CD14-positive monocyte (primary cell): Measurements from ENCODE around the gene CEP83. TPM values are rescaled to one million over a fixed set of nuclear protein-coding genes. Genes with fewer than 3 reads are reported as not detected.

Experiments
- DNase-seq, 3 donors: peaks; one replicate each; pipeline ENCODE4 v3.0.0-alpha.2; 2011 to 2022
- H2AFZ ChIP-seq: 2 replicates; pipeline ENCODE4 v1.6.0; 2012; ENCODE audit warnings: mild to moderate bottlenecking, low read depth, low read length, inconsistent platforms; ENCODE audit not compliant: insufficient read depth, poor library complexity, severe bottlenecking
- H3K27ac ChIP-seq, 2 donors: 1 replicate in 1 of 2; 2 replicates in 1 of 2; pipeline ENCODE4 v1.5.1; 2012 to 2013; ENCODE audit warnings: low read length in 2 of 2, control low read depth in 1 of 2, inconsistent platforms in 1 of 2, low read depth in 1 of 2, mild to moderate bottlenecking in 1 of 2
- H3K27me3 ChIP-seq, 2 donors: one replicate each; pipeline versions ENCODE4 v1.6.0 to v1.6.1; 2011 to 2013; ENCODE audit warnings: low read length in 2 of 2; ENCODE audit not compliant: control insufficient read depth in 2 of 2, insufficient read depth in 2 of 2
- H3K36me3 ChIP-seq, 2 donors: replicated peaks in 1 of 2; 1 replicate in 1 of 2; 2 replicates in 1 of 2; pipeline versions ENCODE4 v1.5.1 to v1.6.1; 2012 to 2013; ENCODE audit warnings: low read length in 2 of 2, control low read depth in 1 of 2, inconsistent platforms in 1 of 2, mild to moderate bottlenecking in 1 of 2; ENCODE audit not compliant: insufficient read depth in 2 of 2, control insufficient read depth in 1 of 2
- H3K4me1 ChIP-seq, 2 donors: 1 replicate in 1 of 2; 2 replicates in 1 of 2; pipeline versions ENCODE4 v1.5.1 to v1.6.1; 2012 to 2013; ENCODE audit warnings: low read length in 2 of 2, control low read depth in 1 of 2, inconsistent platforms in 1 of 2, mild to moderate bottlenecking in 1 of 2, moderate library complexity in 1 of 2; ENCODE audit not compliant: insufficient read depth in 2 of 2, control insufficient read depth in 1 of 2
- H3K4me2 ChIP-seq: replicated peaks from 2 replicates; pipeline ENCODE3; 2012; ENCODE audit warnings: low read length, moderate library complexity, mild to moderate bottlenecking; ENCODE audit not compliant: poor library complexity, severe bottlenecking; ENCODE audit errors: extremely low read depth
- H3K4me3 ChIP-seq, 3 experiments: fragments of 200-600 bp in 1 of 3; sonication (generic) in 1 of 3; replicated peaks in 1 of 3; 1 replicate in 2 of 3; 2 replicates in 1 of 3; pipeline ENCODE4 v1.5.1; 2011 to 2013; ENCODE audit warnings: low read length in 3 of 3, mild to moderate bottlenecking in 3 of 3, control low read depth in 2 of 3, low read depth in 2 of 3, inconsistent platforms in 1 of 3, moderate library complexity in 1 of 3
- H3K79me2 ChIP-seq: 2 replicates; pipeline ENCODE4 v1.6.0; 2012; ENCODE audit warnings: mild to moderate bottlenecking, control low read depth, inconsistent platforms, low read length, moderate library complexity; ENCODE audit not compliant: insufficient read depth
- H3K9ac ChIP-seq: 2 replicates; pipeline ENCODE4 v1.6.0; 2017; ENCODE audit warnings: low read length, mild to moderate bottlenecking; ENCODE audit not compliant: insufficient read depth, poor library complexity, severe bottlenecking
- H3K9me3 ChIP-seq, 2 donors: replicated peaks in 1 of 2; 1 replicate in 1 of 2; 2 replicates in 1 of 2; pipeline versions ENCODE4 v1.5.1 to v1.6.1; 2012 to 2013; ENCODE audit warnings: low read length in 2 of 2, control low read depth in 1 of 2; ENCODE audit not compliant: control insufficient read depth in 1 of 2, insufficient read depth in 1 of 2
- H4K20me1 ChIP-seq: 2 replicates; pipeline ENCODE4 v1.6.0; 2012; ENCODE audit warnings: mild to moderate bottlenecking, low read length, control low read depth, moderate library complexity; ENCODE audit not compliant: insufficient read depth
- H3K27ac Mint-ChIP-seq, 7 donors: one replicate each; pipeline ENCODE4 v1.8.0; 2020; ENCODE audit warnings: mild to moderate bottlenecking in 7 of 7, mixed read lengths in 7 of 7, moderate library complexity in 6 of 7, inconsistent platforms in 2 of 7
- H3K27me3 Mint-ChIP-seq, 3 donors: one replicate each; pipeline ENCODE4 v1.8.0; 2021 to 2022; ENCODE audit warnings: low read depth in 3 of 3, mild to moderate bottlenecking in 3 of 3, mixed read lengths in 3 of 3, moderate library complexity in 3 of 3, inconsistent platforms in 1 of 3
- H3K36me3 Mint-ChIP-seq, 2 donors: one replicate each; pipeline ENCODE4 v1.8.0; 2020; ENCODE audit warnings: mixed read lengths in 2 of 2, inconsistent platforms in 1 of 2, mild to moderate bottlenecking in 1 of 2
- H3K4me1 Mint-ChIP-seq: one replicate; pipeline ENCODE4 v1.8.0; 2020; ENCODE audit warnings: mild to moderate bottlenecking, mixed read lengths
- H3K4me3 Mint-ChIP-seq, 2 donors: one replicate each; pipeline ENCODE4 v1.8.0; 2020; ENCODE audit warnings: mild to moderate bottlenecking in 2 of 2, mixed read lengths in 2 of 2, moderate library complexity in 1 of 2
- H3K9me3 Mint-ChIP-seq, 7 donors: one replicate each; pipeline ENCODE4 v1.8.0; 2020 to 2022; ENCODE audit warnings: mixed read lengths in 7 of 7, mild to moderate bottlenecking in 6 of 7, moderate library complexity in 6 of 7, inconsistent platforms in 2 of 7
- WGBS: methylation state at CpG from one replicate; pipeline ENCODE4 v1.1.5; 2013; ENCODE audit warnings: missing lambda C conversion rate; ENCODE audit not compliant: insufficient coverage; 5-methylcytosine and 5-hydroxymethylcytosine counted together
- intact Hi-C, 2 donors: fragments of 100-400 bp; cut with micrococcal nuclease; formaldehyde crosslinking; loops; one replicate each; pipeline versions ENCODE4 v1.15.0 to v1.15.1; 2023
- polyA plus RNA-seq, 3 donors: library from polyadenylated mRNA; depleted of rRNA in 1 of 3; unstranded in 2 of 3; stranded (reverse) in 1 of 3; fragments of 300-500 nt in 2 of 3; fragments of >200 nt in 1 of 3; fragmentation: Illumina TruSeq in 2 of 3; gene quantifications; 1 replicate in 2 of 3; 2 replicates in 1 of 3; pipeline ENCODE4 v1.2.3, GENCODE V29; 2012 to 2021
- TF ChIP-seq, protein P1 (sequence below): fragments of 200-600 bp; IDR thresholded peaks from one replicate; pipeline ENCODE4 v1.8.0; 2022; ENCODE audit warnings: antibody characterized with exemption, mild to moderate bottlenecking

The CEP83 gene
- polyA plus RNA-seq, 3 donors, result 0.73 to 3.1 (median 1.0) TPM

DNA sequence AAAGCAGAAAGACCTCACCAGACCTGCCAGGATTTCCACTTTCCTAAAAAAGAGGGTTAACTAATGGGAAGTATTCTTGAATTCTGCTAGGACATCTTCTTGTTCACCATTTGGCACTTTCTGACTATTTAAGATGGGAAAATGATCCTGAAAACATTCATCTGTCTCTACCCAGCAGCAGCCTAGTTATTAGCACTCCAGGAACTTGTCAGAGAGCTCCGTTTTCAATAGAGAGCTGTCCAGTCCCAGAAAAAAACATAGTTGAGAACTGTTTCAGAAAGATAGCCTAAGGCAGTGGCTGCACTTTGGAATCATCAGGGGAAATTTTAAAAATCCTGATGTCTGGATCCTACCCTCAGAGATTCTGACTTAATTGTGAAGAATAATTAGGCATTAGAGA is 22.1 kb upstream of the CEP83 start:
- Histone ChIP-seq H3K27ac (no peak overlapping the region), H3K9ac (no peak overlapping the region), H3K4me3 (no peak overlapping the region), H3K4me1 (no peaks in the 10 kb centered on the region), H4K20me1 (no peaks in the 10 kb centered on the region), H3K27me3 (no peaks in the 10 kb centered on the region), H2AFZ (no peak overlapping the region), H3K9me3 (no peaks in the 10 kb centered on the region), H3K4me2 (no peak overlapping the region), H3K79me2 (no peaks in the 10 kb centered on the region), H3K36me3 (no peaks in the 10 kb centered on the region)
- TF ChIP-seq, protein P1, sequence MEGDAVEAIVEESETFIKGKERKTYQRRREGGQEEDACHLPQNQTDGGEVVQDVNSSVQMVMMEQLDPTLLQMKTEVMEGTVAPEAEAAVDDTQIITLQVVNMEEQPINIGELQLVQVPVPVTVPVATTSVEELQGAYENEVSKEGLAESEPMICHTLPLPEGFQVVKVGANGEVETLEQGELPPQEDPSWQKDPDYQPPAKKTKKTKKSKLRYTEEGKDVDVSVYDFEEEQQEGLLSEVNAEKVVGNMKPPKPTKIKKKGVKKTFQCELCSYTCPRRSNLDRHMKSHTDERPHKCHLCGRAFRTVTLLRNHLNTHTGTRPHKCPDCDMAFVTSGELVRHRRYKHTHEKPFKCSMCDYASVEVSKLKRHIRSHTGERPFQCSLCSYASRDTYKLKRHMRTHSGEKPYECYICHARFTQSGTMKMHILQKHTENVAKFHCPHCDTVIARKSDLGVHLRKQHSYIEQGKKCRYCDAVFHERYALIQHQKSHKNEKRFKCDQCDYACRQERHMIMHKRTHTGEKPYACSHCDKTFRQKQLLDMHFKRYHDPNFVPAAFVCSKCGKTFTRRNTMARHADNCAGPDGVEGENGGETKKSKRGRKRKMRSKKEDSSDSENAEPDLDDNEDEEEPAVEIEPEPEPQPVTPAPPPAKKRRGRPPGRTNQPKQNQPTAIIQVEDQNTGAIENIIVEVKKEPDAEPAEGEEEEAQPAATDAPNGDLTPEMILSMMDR, result no peak
- no peak overlapping the region for H3K27ac Mint-ChIP-seq
- no CpG with 5 or more reads among the region's 1 CpG for WGBS
- DNase-seq, result no peak
- H3K9me3 Mint-ChIP-seq, result peaks cover 0 to 3% (median 0%) of the 10 kb centered on the region in 7 donors
- H3K27me3 Mint-ChIP-seq, result peaks cover 0 to 2% (median 2%) of the 10 kb centered on the region in 3 donors
- no peak overlapping the region for H3K4me3 Mint-ChIP-seq
- intact Hi-C loops, result no loop called here
- no peaks in the 10 kb centered on the region for H3K4me1 Mint-ChIP-seq
- no peaks in the 10 kb centered on the region for H3K36me3 Mint-ChIP-seq

DNA sequence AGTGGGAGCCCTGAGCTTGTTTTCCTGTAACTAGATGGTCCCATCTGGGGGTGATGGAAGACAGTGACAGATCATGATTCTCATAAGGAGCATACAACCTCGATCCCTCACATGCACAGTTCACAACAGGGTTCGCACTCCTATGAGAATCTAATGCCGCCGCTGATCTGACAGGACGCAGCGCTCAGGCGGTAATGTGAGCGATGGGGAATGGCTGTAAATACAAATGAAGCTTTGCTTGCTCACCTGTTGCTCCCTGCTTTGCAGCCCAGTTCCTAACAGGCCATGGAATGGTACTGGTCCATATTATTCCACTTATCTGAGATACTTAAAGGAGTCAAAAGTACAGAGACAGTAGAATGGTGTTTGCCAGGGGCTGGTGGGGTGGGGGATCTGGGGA is 9.9 kb upstream of the CEP83 start:
- Histone ChIP-seq H3K9ac (no peak overlapping the region), H3K9me3 (no peaks in the 10 kb centered on the region), H3K79me2 (no peaks in the 10 kb centered on the region), H3K4me1 (no peaks in the 10 kb centered on the region), H3K27me3 (no peaks in the 10 kb centered on the region), H3K36me3 (no peaks in the 10 kb centered on the region), H3K4me3 (no peak overlapping the region), H4K20me1 (no peaks in the 10 kb centered on the region), H3K4me2 (no peak overlapping the region), H2AFZ (no peak overlapping the region), H3K27ac (no peak overlapping the region)
- DNase-seq, result no peak
- Mint-ChIP-seq H3K36me3 (no peaks in the 10 kb centered on the region), H3K4me1 (peaks cover 9% of the 10 kb centered on the region), H3K27me3 (peaks cover 0 to 5% (median 5%) of the 10 kb centered on the region in 3 donors), H3K27ac (no peak overlapping the region), H3K4me3 (no peak overlapping the region), H3K9me3 (no peaks in the 10 kb centered on the region)
- TF ChIP-seq, protein P1, result no peak
- intact Hi-C loops, result loop anchor here in 1 of 2 donors (10.0 kb wide), 1 partner anchor 175 kb away; no protein-coding TSS in a partner anchor
- WGBS, result 100% methylated on average over 6 of the region's 8 CpGs
